OCI-LY1 (cell line): ENCODE data around the gene GRK5.

Experiments
- H2AFZ ChIP-seq: fragments of 200-600 bp; sonication (generic), shearing (Covaris generic); 2 replicates; pipeline ENCODE4 v1.6.0; 2014; ENCODE audit warnings: antibody characterized with exemption, mild to moderate bottlenecking, low read length
- H3F3A ChIP-seq: fragments of 200-600 bp; sonication (generic), shearing (Covaris generic); 2 replicates; pipeline ENCODE4 v1.6.0; 2014; ENCODE audit warnings: mild to moderate bottlenecking, antibody characterized with exemption, low read length, moderate library complexity; ENCODE audit not compliant: insufficient read depth
- H3K27ac ChIP-seq: fragments of 200-600 bp; sonication (generic); 2 replicates; pipeline ENCODE4 v1.5.1; 2014; ENCODE audit warnings: low read length, mixed run types, mild to moderate bottlenecking, low read depth; ENCODE audit not compliant: poor library complexity, severe bottlenecking
- H3K27me3 ChIP-seq: fragments of 200-600 bp; sonication (generic); 2 replicates; pipeline ENCODE4 v1.6.0; 2014; ENCODE audit warnings: antibody characterized with exemption, mild to moderate bottlenecking, low read length, moderate library complexity; ENCODE audit not compliant: insufficient read depth
- H3K36me3 ChIP-seq: fragments of 200-600 bp; sonication (generic); 2 replicates; pipeline ENCODE4 v1.6.1; 2014; ENCODE audit warnings: mild to moderate bottlenecking, antibody characterized with exemption, low read length, moderate library complexity, mixed read lengths; ENCODE audit not compliant: insufficient read depth
- H3K4me1 ChIP-seq: fragments of 200-600 bp; sonication (generic); 2 replicates; pipeline ENCODE4 v1.5.1; 2014; ENCODE audit warnings: mild to moderate bottlenecking, low read length, moderate library complexity; ENCODE audit not compliant: insufficient read depth, severe bottlenecking
- H3K4me2 ChIP-seq: fragments of 200-600 bp; sonication (generic), shearing (Covaris generic); 2 replicates; pipeline ENCODE4 v1.6.1; 2014; ENCODE audit warnings: low read length
- H3K4me3 ChIP-seq: fragments of 200-600 bp; sonication (generic); 2 replicates; pipeline ENCODE4 v1.5.1; 2014; ENCODE audit warnings: low read length, low read depth, mild to moderate bottlenecking, mixed read lengths; ENCODE audit not compliant: poor library complexity, severe bottlenecking
- H3K79me2 ChIP-seq: fragments of 200-600 bp; shearing (Covaris generic); 2 replicates; pipeline ENCODE4 v1.6.1; 2016; ENCODE audit warnings: mixed run types, low read length, mixed read lengths; ENCODE audit not compliant: insufficient read depth
- H3K9ac ChIP-seq: fragments of 200-600 bp; sonication (generic), shearing (Covaris generic); 2 replicates; pipeline ENCODE4 v1.6.1; 2014; ENCODE audit warnings: mild to moderate bottlenecking, low read length, mixed read lengths
- H3K9me2 ChIP-seq: fragments of 200-600 bp; sonication (generic), shearing (Covaris generic); 2 replicates; pipeline ENCODE4 v1.6.1; 2014; ENCODE audit warnings: low read depth, mild to moderate bottlenecking, low read length, mixed read lengths
- H3K9me3 ChIP-seq: fragments of 200-600 bp; shearing (Covaris generic); 2 replicates; pipeline ENCODE4 v1.6.1; 2014; ENCODE audit warnings: low read length, mixed read lengths
- H4K20me1 ChIP-seq: fragments of 200-600 bp; sonication (generic), shearing (Covaris generic); 2 replicates; pipeline ENCODE4 v1.6.0; 2016; ENCODE audit warnings: mild to moderate bottlenecking, low read length; ENCODE audit not compliant: insufficient read depth
- EZH2 ChIP-seq: fragments of 200-600 bp; sonication (generic), shearing (Covaris generic); IDR thresholded peaks from 2 replicates; pipeline ENCODE4 v1.8.0; 2017; ENCODE audit warnings: borderline replicate concordance, mixed run types, mild to moderate bottlenecking, antibody characterized with exemption, low read length, moderate library complexity, mixed read lengths
- TF ChIP-seq, protein P1 (sequence below): fragments of 200-600 bp; sonication (generic), shearing (Covaris generic); IDR thresholded peaks from 2 replicates; pipeline ENCODE4 v1.5.1; 2017; ENCODE audit warnings: mild to moderate bottlenecking, antibody characterized with exemption, low read length, moderate library complexity, mixed read lengths

The GRK5 gene

DNA sequence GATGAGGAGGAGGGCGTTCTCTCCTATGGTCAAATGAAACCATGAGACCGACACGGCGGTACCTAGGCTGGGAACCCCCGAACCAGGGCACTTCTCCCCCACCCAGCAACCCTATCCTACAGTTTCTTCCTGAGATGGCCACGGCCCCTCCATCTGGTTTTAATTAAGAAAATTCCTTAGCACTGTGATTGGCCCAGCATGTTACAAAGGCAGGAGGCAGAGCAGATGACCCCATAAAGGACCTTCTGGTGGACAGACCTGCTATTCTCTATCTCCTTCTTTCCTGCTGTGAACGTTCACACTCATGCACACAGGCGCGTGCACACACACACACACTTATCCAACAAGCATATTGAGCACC, 205.7 kb downstream of the GRK5 start:
- H3K4me2 ChIP-seq, result no peak overlapping the region
- no peaks in the 10 kb centered on the region for H3K4me1 ChIP-seq
- no peak overlapping the region for H3K9ac ChIP-seq

DNA sequence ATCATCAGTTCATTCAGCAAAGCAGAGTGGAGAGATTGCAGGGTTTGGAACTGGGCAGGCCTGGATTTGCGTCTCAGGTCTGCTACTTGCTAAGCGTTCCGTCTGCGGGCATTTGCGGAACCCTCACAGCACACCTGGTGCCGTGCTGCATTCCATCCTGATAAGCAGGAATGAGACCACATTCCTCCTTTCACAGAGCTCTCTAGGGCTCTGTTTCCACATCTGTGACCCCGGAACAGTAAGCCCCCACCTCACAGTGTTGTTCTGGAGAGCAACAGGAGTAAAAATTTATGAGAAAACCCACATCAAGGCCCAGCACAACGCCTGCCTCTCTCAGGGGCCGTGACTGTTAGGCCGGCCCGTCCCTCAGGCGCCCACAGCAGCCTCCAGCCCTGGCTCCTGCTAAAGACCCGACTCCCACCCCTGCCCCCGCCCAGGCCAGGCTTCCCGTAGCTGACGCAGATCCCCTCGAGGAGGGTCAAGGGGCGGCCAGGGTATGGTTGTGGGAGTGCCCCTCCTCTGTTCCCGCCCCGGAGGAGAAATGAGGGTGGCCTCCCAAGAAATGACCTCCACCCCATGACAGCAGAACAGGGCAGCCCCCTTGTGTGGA, 206.2 kb downstream of the GRK5 start:
- H3K4me1 ChIP-seq, result no peaks in the 10 kb centered on the region
- no peak overlapping the region for H3K4me2 ChIP-seq
- TF ChIP-seq, protein P1, sequence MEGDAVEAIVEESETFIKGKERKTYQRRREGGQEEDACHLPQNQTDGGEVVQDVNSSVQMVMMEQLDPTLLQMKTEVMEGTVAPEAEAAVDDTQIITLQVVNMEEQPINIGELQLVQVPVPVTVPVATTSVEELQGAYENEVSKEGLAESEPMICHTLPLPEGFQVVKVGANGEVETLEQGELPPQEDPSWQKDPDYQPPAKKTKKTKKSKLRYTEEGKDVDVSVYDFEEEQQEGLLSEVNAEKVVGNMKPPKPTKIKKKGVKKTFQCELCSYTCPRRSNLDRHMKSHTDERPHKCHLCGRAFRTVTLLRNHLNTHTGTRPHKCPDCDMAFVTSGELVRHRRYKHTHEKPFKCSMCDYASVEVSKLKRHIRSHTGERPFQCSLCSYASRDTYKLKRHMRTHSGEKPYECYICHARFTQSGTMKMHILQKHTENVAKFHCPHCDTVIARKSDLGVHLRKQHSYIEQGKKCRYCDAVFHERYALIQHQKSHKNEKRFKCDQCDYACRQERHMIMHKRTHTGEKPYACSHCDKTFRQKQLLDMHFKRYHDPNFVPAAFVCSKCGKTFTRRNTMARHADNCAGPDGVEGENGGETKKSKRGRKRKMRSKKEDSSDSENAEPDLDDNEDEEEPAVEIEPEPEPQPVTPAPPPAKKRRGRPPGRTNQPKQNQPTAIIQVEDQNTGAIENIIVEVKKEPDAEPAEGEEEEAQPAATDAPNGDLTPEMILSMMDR, result no peak
- TF ChIP-seq EZH2, result no peak
- H3K9me3 ChIP-seq, result no peaks in the 10 kb centered on the region
- H3K27ac ChIP-seq, result no peak overlapping the region
- no peaks in the 10 kb centered on the region for H3K9me2 ChIP-seq
- no peaks in the 10 kb centered on the region for H3F3A ChIP-seq
- no peaks in the 10 kb centered on the region for H3K79me2 ChIP-seq
- no peaks in the 10 kb centered on the region for H3K36me3 ChIP-seq
- no peaks in the 10 kb centered on the region for H3K27me3 ChIP-seq
- H3K9ac ChIP-seq, result no peak overlapping the region
- H4K20me1 ChIP-seq, result no peaks in the 10 kb centered on the region
- H3K4me3 ChIP-seq, result no peak overlapping the region
- no peak overlapping the region for H2AFZ ChIP-seq

More for the DNA sequence above, 205.7 kb downstream of the GRK5 start:
- no peak for TF ChIP-seq EZH2
- TF ChIP-seq, protein P1, result no peak
- Histone ChIP-seq H3K9me2 (no peaks in the 10 kb centered on the region), H3K36me3 (no peaks in the 10 kb centered on the region), H3K27ac (no peak overlapping the region), H2AFZ (no peak overlapping the region), H3K79me2 (no peaks in the 10 kb centered on the region), H3K27me3 (no peaks in the 10 kb centered on the region), H3K9me3 (no peaks in the 10 kb centered on the region), H4K20me1 (no peaks in the 10 kb centered on the region), H3K4me3 (no peak overlapping the region), H3F3A (no peaks in the 10 kb centered on the region)

GRCh38 chr10:119414081-119414611, 206.8 kb downstream of the GRK5 start:
- H3K36me3 ChIP-seq, result no peaks in the 10 kb centered on the region
- H3F3A ChIP-seq, result no peaks in the 10 kb centered on the region
- no peaks in the 10 kb centered on the region for H3K27me3 ChIP-seq
- H3K9ac ChIP-seq, result no peak overlapping the region
- no peak overlapping the region for H3K27ac ChIP-seq
- no peak for TF ChIP-seq EZH2
- TF ChIP-seq, protein P1, result no peak
- no peak overlapping the region for H3K4me2 ChIP-seq
- H3K4me1 ChIP-seq, result no peaks in the 10 kb centered on the region
- no peaks in the 10 kb centered on the region for H3K9me3 ChIP-seq
- no peaks in the 10 kb centered on the region for H3K79me2 ChIP-seq
- no peaks in the 10 kb centered on the region for H4K20me1 ChIP-seq
- H3K4me3 ChIP-seq, result no peak overlapping the region
- no peak overlapping the region for H2AFZ ChIP-seq
- H3K9me2 ChIP-seq, result no peaks in the 10 kb centered on the region
